HG02938 (cell line): ENCODE results near the gene CARHSP1.
"Not testable (repeated sequence)": the region's sequence is repeated elsewhere in the genome, so short reads cannot be mapped to it uniquely, and the experiment has no call there.

ENCODE experiments used
- ATAC-seq: cut with Tn5 transposase; IDR thresholded peaks from one replicate; pipeline ENCODE4 v1.9.1; 2021; ENCODE audit warnings: mild to moderate bottlenecking, moderate library complexity; ENCODE audit not compliant: unreplicated experiment

The CARHSP1 gene

GRCh38 chr16:8836797-8837196 lies 32.0 kb downstream of the CARHSP1 start:
- not testable (repeated sequence) for ATAC-seq

- ATAC-seq: no peak
Observed at GRCh38 chr16:8832717-8833105, 36.1 kb downstream of the CARHSP1 start.

- ATAC-seq: no peak
Observed at GRCh38 chr16:8831871-8832716, 36.7 kb downstream of the CARHSP1 start.

GRCh38 chr16:8831450-8831849 lies 37.4 kb downstream of the CARHSP1 start:
- no peak for ATAC-seq

- ATAC-seq: no peak
Observed at GRCh38 chr16:8828541-8829165, 40.2 kb downstream of the CARHSP1 start.

GRCh38 chr16:8826278-8826879 lies 42.4 kb downstream of the CARHSP1 start:
- ATAC-seq: no peak

GRCh38 chr16:8822403-8822802 lies 46.4 kb downstream of the CARHSP1 start:
- ATAC-seq: no peak

- no peak for ATAC-seq
Observed at GRCh38 chr16:8819411-8820034, 49.3 kb downstream of the CARHSP1 start.

GRCh38 chr16:8818504-8819270 lies 50.1 kb downstream of the CARHSP1 start:
- peak; percentile 78 for ATAC-seq

- ATAC-seq: no peak
Observed at GRCh38 chr16:8816967-8817655, 51.7 kb downstream of the CARHSP1 start.

GRCh38 chr16:8814095-8814806 lies 54.6 kb downstream of the CARHSP1 start:
- no peak for ATAC-seq

GRCh38 chr16:8812162-8812843 lies 56.5 kb downstream of the CARHSP1 start:
- ATAC-seq: no peak

- no peak for ATAC-seq
Observed at GRCh38 chr16:8808613-8809353, 60.0 kb downstream of the CARHSP1 start.

GRCh38 chr16:8808009-8808408 lies 60.8 kb downstream of the CARHSP1 start:
- ATAC-seq: no peak

- ATAC-seq: no peak
Observed at GRCh38 chr16:8807189-8807588, 61.6 kb downstream of the CARHSP1 start.

- no peak for ATAC-seq
Observed at GRCh38 chr16:8806272-8806983, 62.4 kb downstream of the CARHSP1 start.

- no peak for ATAC-seq
Observed at GRCh38 chr16:8804313-8804712, 64.5 kb downstream of the CARHSP1 start.

- not testable (repeated sequence) for ATAC-seq
Observed at GRCh38 chr16:8803733-8804132, 65.1 kb downstream of the CARHSP1 start.
